CD4-positive, alpha-beta T cell (primary cell): ENCODE data around the gene RNPC3. TPM values are rescaled to one million over a fixed set of nuclear protein-coding genes. Genes with fewer than 3 reads are reported as not detected.
A peak's percentile ranks its signal among the peaks of the same experiment; 100 is the strongest.
"Not testable (repeated sequence)": the region's sequence is repeated elsewhere in the genome, so short reads cannot be mapped to it uniquely, and the experiment has no call there.

Source experiments
- ATAC-seq: fragments of 200-7000 bp; cut with Tn5 transposase; one replicate; pipeline ENCODE4 v1.10.0; 2022; ENCODE audit warnings: mild to moderate bottlenecking; ENCODE audit not compliant: poor library complexity
- CTCF ChIA-PET: fragments of 350-600 bp; sonication (Branson Sonifier 250); formaldehyde crosslinking; loops from one replicate; lab custom pipeline; 2021; ENCODE audit warnings: antibody characterized with exemption, inconsistent platforms; lab: Charles Lee
- POLR2A ChIA-PET: fragments of 350-600 bp; sonication (Branson Sonifier 250); formaldehyde crosslinking; loops from one replicate; lab custom pipeline; 2021; ENCODE audit warnings: antibody characterized with exemption, inconsistent platforms; lab: Charles Lee
- DNase-seq, 14 experiments: peaks; one replicate each; pipeline ENCODE4 v3.0.0-alpha.2; 2013 to 2020; ENCODE audit warnings: mixed read lengths in 2 of 14
- H3K27ac ChIP-seq, 2 donors: one replicate each; pipeline versions ENCODE4 v1.5.1 to v1.7.0; 2013; ENCODE audit warnings: low read length in 2 of 2, low read depth in 1 of 2, mild to moderate bottlenecking in 1 of 2
- H3K27me3 ChIP-seq, 2 experiments: 1 replicate in 1 of 2; 2 replicates in 1 of 2; pipeline versions ENCODE4 v1.6.1 to v1.7.0; 2013; ENCODE audit warnings: low read length in 2 of 2, control low read depth in 1 of 2, mild to moderate bottlenecking in 1 of 2, moderate library complexity in 1 of 2; ENCODE audit not compliant: insufficient read depth in 2 of 2, control insufficient read depth in 1 of 2
- H3K36me3 ChIP-seq: one replicate; pipeline ENCODE4 v1.6.1; 2013; ENCODE audit warnings: low read length, control low read depth; ENCODE audit not compliant: insufficient read depth
- H3K4me1 ChIP-seq: one replicate; pipeline ENCODE4 v1.6.1; 2013; ENCODE audit warnings: low read length, control low read depth; ENCODE audit not compliant: insufficient read depth
- H3K4me3 ChIP-seq: one replicate; pipeline ENCODE4 v1.5.1; 2013; ENCODE audit warnings: mild to moderate bottlenecking, low read length, moderate library complexity
- H3K9me3 ChIP-seq, 2 experiments: 1 replicate in 1 of 2; 2 replicates in 1 of 2; pipeline versions ENCODE4 v1.6.1 to v1.7.0; 2013; ENCODE audit warnings: low read length in 2 of 2, mild to moderate bottlenecking in 2 of 2, control low read depth in 1 of 2, moderate library complexity in 1 of 2; ENCODE audit not compliant: control insufficient read depth in 1 of 2, insufficient read depth in 1 of 2
- H3K27ac Mint-ChIP-seq: one replicate; pipeline ENCODE4 v1.8.0; 2020; ENCODE audit warnings: mixed read lengths
- H3K27me3 Mint-ChIP-seq: one replicate; pipeline ENCODE4 v1.8.0; 2021; ENCODE audit warnings: mixed read lengths
- H3K36me3 Mint-ChIP-seq: one replicate; pipeline ENCODE4 v1.8.0; 2021; ENCODE audit warnings: low read depth, mixed read lengths
- H3K4me1 Mint-ChIP-seq: one replicate; pipeline ENCODE4 v1.8.0; 2021; ENCODE audit warnings: low read depth, mixed read lengths
- H3K4me3 Mint-ChIP-seq: one replicate; pipeline ENCODE4 v1.8.0; 2020; ENCODE audit warnings: mild to moderate bottlenecking, mixed read lengths
- H3K9me3 Mint-ChIP-seq: one replicate; pipeline ENCODE4 v1.8.0; 2020; ENCODE audit warnings: mixed read lengths
- intact Hi-C, 2 experiments: fragments of 100-400 bp; cut with DNase I in 1 of 2; cut with micrococcal nuclease in 1 of 2; formaldehyde crosslinking; loops; one replicate each; pipeline versions ENCODE4 v1.15.1 to v1.9.0; 2023 to 2025; cut with DNase I, micrococcal nuclease
- total RNA-seq, 174 experiments: library from RNA in 2 of 174; stranded (reverse) in 2 of 174; gene quantifications; one replicate each; pipeline ENCODE4 v1.2.3 and lab custom pipeline; 2021 to 2026
- TF ChIP-seq, protein P1 (sequence below): fragments of 200-600 bp; IDR thresholded peaks from one replicate; pipeline ENCODE4 v1.8.0; 2022; ENCODE audit warnings: antibody characterized with exemption, mild to moderate bottlenecking

RNPC3 gene
- total RNA-seq, 2 experiments from 2014 or later, result 48.6 to 52.5 TPM

DNA sequence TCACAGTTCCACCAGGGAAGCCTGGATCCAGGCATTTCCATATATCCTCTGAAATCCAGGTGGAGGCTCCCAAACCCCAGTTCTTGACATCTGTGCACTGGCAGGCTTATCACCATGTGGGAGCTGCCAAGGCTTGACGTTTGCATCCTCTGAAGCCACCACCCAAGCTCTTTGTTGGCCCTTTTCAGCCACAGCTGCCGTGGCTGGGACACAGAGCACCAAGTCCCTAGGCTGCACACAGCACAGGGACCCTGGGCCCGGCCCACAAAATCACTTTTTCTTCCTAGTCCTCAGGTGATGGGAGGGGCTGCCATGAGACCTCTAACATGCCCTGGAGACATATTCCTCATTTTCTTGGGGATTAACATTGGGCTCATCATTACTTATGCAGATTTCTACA lies 22.3 kb downstream of the RNPC3 start:
- Mint-ChIP-seq H3K4me3 (no peak overlapping the region), H3K36me3 (peaks cover 91% of the 10 kb centered on the region), H3K4me1 (no peaks in the 10 kb centered on the region), H3K9me3 (no peaks in the 10 kb centered on the region), H3K27me3 (no peaks in the 10 kb centered on the region), H3K27ac (no peak overlapping the region)
- ChIA-PET POLR2A (no interaction called here), CTCF (no interaction called here)
- DNase-seq (no peak), ATAC-seq (no peak)
- no peaks in the 10 kb centered on the region for H3K4me1 ChIP-seq
- TF ChIP-seq, protein P1, sequence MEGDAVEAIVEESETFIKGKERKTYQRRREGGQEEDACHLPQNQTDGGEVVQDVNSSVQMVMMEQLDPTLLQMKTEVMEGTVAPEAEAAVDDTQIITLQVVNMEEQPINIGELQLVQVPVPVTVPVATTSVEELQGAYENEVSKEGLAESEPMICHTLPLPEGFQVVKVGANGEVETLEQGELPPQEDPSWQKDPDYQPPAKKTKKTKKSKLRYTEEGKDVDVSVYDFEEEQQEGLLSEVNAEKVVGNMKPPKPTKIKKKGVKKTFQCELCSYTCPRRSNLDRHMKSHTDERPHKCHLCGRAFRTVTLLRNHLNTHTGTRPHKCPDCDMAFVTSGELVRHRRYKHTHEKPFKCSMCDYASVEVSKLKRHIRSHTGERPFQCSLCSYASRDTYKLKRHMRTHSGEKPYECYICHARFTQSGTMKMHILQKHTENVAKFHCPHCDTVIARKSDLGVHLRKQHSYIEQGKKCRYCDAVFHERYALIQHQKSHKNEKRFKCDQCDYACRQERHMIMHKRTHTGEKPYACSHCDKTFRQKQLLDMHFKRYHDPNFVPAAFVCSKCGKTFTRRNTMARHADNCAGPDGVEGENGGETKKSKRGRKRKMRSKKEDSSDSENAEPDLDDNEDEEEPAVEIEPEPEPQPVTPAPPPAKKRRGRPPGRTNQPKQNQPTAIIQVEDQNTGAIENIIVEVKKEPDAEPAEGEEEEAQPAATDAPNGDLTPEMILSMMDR, result no peak
- no peak overlapping the region for H3K27ac ChIP-seq
- H3K27me3 ChIP-seq, result no peaks in the 10 kb centered on the region
- no peak overlapping the region for H3K4me3 ChIP-seq
- intact Hi-C loops, result no loop called here
- no peaks in the 10 kb centered on the region for H3K9me3 ChIP-seq
- H3K36me3 ChIP-seq, result peaks cover 79% of the 10 kb centered on the region

DNA sequence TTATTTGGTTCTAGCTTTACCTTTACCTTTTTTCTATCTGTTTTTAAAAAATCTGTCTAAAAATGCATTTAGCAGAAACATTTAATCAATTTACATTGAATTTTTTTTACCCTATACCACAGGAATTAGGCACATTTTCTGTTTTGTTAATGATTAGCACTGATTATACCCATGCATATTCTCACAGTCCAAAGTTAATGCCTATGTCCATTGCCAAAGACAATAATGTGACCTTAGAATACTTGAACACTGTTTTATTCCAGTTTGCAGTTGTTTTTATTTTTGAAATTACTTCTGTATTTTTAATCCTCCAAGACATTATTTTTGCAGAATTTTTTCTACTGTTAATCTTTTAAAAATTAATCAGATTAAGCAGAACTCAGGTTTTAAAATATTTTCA lies 34.9 kb downstream of the RNPC3 start:
- Mint-ChIP-seq H3K27ac (no peak overlapping the region), H3K27me3 (no peaks in the 10 kb centered on the region), H3K9me3 (no peaks in the 10 kb centered on the region), H3K36me3 (peaks cover 18% of the 10 kb centered on the region), H3K4me1 (no peaks in the 10 kb centered on the region), H3K4me3 (no peak overlapping the region)
- no peak for DNase-seq
- TF ChIP-seq, protein P1, result no peak
- no peaks in the 10 kb centered on the region for H3K9me3 ChIP-seq
- ChIA-PET POLR2A (no interaction called here), CTCF (no interaction called here)
- intact Hi-C loops, result no loop called here
- H3K27me3 ChIP-seq, result no peaks in the 10 kb centered on the region
- H3K4me1 ChIP-seq, result no peaks in the 10 kb centered on the region
- no peak overlapping the region for H3K27ac ChIP-seq
- no peak overlapping the region for H3K4me3 ChIP-seq
- ATAC-seq, result no peak
- H3K36me3 ChIP-seq, result peaks cover 5% of the 10 kb centered on the region

DNA sequence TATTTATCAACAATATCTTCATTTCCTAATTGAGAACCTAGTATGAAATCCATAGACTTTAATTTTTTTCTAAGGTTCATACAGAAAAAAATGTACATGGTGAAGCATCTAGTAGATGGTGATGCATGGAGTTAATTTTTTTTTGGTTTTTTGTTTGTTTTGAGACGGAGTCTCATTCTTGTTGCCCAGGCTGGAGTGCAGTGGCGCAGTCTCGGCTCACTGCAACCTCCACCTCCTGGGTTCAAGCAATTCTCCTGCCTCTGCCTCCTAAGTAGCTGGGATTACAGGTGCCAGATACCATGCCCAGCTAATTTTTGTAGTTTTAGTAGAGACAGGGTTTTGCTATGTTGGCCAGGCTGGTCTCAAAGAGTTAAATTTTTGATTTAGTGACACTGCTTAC lies 35.6 kb downstream of the RNPC3 start:
- H3K36me3 ChIP-seq, H3K4me3 Mint-ChIP-seq, CTCF ChIA-PET, H3K27ac Mint-ChIP-seq, H3K27me3 ChIP-seq, DNase-seq, H3K4me1 ChIP-seq, intact Hi-C loops, H3K4me1 Mint-ChIP-seq, ATAC-seq, H3K27me3 Mint-ChIP-seq, H3K9me3 Mint-ChIP-seq, H3K4me3 ChIP-seq, H3K27ac ChIP-seq, POLR2A ChIA-PET, H3K9me3 ChIP-seq: not testable (repeated sequence)
- peaks cover 15% of the 10 kb centered on the region for H3K36me3 Mint-ChIP-seq

DNA sequence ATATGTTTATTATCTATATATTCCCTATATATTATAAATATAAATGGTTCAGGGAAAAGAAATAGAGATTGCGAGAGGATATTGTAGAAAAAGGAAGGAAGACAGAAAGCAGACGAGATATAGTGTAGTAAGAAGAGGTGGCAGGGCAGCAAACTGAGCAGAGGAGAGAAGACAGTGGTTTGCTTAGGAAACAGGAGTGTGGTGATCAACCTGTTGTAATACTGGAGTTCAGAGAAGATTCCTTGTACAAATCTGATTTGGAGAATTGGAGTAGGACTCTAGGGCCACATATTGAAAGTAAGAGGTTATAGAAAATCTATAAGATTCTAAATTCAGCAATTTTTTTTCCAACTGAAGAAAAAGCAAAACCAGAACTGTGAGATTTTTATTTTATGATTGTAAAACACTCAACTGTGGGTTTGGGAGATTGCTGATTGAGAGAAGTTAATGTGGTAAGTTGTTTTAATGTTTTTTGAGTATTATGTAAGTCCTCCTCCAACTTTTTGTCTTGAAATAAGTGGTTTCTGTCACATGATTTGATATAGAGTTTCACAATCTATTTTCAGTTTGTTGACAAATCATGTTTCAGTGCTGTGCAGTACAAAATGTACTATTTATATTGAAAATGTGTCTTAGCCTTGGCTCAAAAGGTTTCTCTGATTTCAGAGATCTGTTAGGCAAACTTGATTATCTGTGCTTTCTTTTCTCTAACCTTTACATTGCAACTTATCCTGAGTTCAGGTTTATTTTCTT lies 36.3 kb downstream of the RNPC3 start:
- Mint-ChIP-seq H3K9me3 (no peaks in the 10 kb centered on the region), H3K27ac (no peak overlapping the region), H3K4me1 (no peaks in the 10 kb centered on the region), H3K27me3 (no peaks in the 10 kb centered on the region), H3K4me3 (no peak overlapping the region), H3K36me3 (peaks cover 10% of the 10 kb centered on the region)
- no peaks in the 10 kb centered on the region for H3K9me3 ChIP-seq
- no peaks in the 10 kb centered on the region for H3K27me3 ChIP-seq
- H3K36me3 ChIP-seq, result no peaks in the 10 kb centered on the region
- ATAC-seq, result no peak
- H3K4me3 ChIP-seq, result no peak overlapping the region
- CTCF ChIA-PET, result no interaction called here
- POLR2A ChIA-PET, result no interaction called here
- H3K4me1 ChIP-seq, result no peaks in the 10 kb centered on the region
- no peak overlapping the region for H3K27ac ChIP-seq
- intact Hi-C loops, result no loop called here
- DNase-seq, result peak in 1 of 14 experiments; percentile 3
- TF ChIP-seq, protein P1, result no peak
